ENCODE data around the gene ZNF467. TPM values are rescaled to one million over a fixed set of nuclear protein-coding genes. Genes with fewer than 3 reads are reported as not detected.

Gene ZNF467
- total RNA-seq, 1 experiment from 2014 or later, result 11.3 TPM

DNA sequence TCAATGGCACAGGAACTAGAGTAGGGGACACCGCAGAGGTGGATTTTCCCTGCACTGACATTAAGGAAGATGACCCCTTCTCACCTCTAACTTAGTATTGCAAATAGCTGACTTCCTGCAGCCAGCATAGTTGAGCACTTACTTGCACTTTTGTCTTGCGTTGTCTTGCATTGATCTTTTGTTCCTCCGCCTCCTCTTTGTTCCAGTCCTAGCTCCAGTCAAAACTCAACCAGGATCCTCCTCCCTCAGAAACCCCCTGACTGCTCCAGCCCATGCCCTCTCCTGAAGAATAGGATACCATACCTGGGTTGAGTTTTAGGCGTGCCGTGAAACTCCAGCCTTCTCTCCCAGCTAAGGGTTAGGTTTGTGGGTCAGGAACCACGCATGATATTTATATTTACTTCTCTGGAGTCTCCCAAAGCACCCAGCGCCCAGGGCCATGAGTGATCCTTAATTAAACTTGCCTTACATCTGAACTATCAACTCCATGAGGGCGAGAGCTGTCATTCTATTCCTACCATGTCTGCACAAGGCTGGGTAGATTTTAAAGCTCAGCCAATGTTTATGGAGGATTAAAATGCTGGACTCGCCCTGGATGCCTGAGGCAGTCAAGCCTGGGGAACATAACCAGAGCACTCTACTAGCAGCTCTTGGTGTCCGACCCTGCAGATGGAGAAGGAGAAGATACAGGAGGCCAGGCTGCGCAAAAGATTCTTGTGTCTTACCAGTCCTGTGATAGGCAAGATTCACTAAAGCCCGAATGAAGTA lies 14.1 kb downstream of the ZNF467 start:
- POLR2A ChIA-PET, result no interaction called here
- intact Hi-C loops (cut with micrococcal nuclease), result no loop called here
- H3K4me1 ChIP-seq (ENCODE audit: control insufficient read depth in 1 of 2, insufficient read depth in 2 of 2, low read length in 2 of 2), result no peaks in the 10 kb centered on the region
- H3K27ac ChIP-seq (ENCODE audit: low read depth, low read length), result no peak overlapping the region
- RAD21 ChIA-PET (ENCODE audit: low non-redundant PET in 1 of 2, low total read pairs in 2 of 2, uncharacterized antibody in 2 of 2, unreplicated experiment in 2 of 2), result no interaction called here
- no peak overlapping the region for H3K4me3 ChIP-seq (replicated peaks in 1 of 2; ENCODE audit: low read depth in 1 of 2, low read length in 2 of 2)
- CTCF ChIA-PET, result interaction anchor here (1.3 kb wide), 1 partner anchor 17 kb away, joined by 3 read pairs; no protein-coding TSS in a partner anchor
- DNase-seq (ENCODE audit: low read depth, low spot score), result no peak
- no peaks in the 10 kb centered on the region for H3K36me3 ChIP-seq (ENCODE audit: control insufficient read depth in 1 of 2, insufficient read depth in 2 of 2, low read length in 2 of 2)
- no TSS peak for BruUV-seq (replicated peaks)
- no peaks in the 10 kb centered on the region for H3K9me3 ChIP-seq (ENCODE audit: control insufficient read depth in 1 of 2, insufficient read depth in 1 of 2, low read depth in 1 of 2, low read length in 2 of 2)
- H3K9me2 ChIP-seq (ENCODE audit: insufficient read depth), result no peaks in the 10 kb centered on the region
- ATAC-seq, result no peak
- no peaks in the 10 kb centered on the region for H3K27me3 ChIP-seq (ENCODE audit: insufficient read depth, low read length)
- H4K20me1 ChIP-seq (ENCODE audit: insufficient read depth), result no peaks in the 10 kb centered on the region
- no peak for TF ChIP-seq ZNF274 (IDR thresholded peaks at IDR 0.05; ENCODE audit: low read depth, low read length)
- TF ChIP-seq, protein P1, sequence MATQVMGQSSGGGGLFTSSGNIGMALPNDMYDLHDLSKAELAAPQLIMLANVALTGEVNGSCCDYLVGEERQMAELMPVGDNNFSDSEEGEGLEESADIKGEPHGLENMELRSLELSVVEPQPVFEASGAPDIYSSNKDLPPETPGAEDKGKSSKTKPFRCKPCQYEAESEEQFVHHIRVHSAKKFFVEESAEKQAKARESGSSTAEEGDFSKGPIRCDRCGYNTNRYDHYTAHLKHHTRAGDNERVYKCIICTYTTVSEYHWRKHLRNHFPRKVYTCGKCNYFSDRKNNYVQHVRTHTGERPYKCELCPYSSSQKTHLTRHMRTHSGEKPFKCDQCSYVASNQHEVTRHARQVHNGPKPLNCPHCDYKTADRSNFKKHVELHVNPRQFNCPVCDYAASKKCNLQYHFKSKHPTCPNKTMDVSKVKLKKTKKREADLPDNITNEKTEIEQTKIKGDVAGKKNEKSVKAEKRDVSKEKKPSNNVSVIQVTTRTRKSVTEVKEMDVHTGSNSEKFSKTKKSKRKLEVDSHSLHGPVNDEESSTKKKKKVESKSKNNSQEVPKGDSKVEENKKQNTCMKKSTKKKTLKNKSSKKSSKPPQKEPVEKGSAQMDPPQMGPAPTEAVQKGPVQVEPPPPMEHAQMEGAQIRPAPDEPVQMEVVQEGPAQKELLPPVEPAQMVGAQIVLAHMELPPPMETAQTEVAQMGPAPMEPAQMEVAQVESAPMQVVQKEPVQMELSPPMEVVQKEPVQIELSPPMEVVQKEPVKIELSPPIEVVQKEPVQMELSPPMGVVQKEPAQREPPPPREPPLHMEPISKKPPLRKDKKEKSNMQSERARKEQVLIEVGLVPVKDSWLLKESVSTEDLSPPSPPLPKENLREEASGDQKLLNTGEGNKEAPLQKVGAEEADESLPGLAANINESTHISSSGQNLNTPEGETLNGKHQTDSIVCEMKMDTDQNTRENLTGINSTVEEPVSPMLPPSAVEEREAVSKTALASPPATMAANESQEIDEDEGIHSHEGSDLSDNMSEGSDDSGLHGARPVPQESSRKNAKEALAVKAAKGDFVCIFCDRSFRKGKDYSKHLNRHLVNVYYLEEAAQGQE (IDR thresholded peaks at IDR 0.05; ENCODE audit: low read depth), result no peak
- no peak for TF ChIP-seq FOSL1 (IDR thresholded peaks at IDR 0.05; ENCODE audit: low read depth)
- no peak for TF ChIP-seq ZFX (IDR thresholded peaks at IDR 0.05)
- TF ChIP-seq EGR1 (IDR thresholded peaks at IDR 0.05; ENCODE audit: low read depth), result no peak
- TF ChIP-seq, protein P2, sequence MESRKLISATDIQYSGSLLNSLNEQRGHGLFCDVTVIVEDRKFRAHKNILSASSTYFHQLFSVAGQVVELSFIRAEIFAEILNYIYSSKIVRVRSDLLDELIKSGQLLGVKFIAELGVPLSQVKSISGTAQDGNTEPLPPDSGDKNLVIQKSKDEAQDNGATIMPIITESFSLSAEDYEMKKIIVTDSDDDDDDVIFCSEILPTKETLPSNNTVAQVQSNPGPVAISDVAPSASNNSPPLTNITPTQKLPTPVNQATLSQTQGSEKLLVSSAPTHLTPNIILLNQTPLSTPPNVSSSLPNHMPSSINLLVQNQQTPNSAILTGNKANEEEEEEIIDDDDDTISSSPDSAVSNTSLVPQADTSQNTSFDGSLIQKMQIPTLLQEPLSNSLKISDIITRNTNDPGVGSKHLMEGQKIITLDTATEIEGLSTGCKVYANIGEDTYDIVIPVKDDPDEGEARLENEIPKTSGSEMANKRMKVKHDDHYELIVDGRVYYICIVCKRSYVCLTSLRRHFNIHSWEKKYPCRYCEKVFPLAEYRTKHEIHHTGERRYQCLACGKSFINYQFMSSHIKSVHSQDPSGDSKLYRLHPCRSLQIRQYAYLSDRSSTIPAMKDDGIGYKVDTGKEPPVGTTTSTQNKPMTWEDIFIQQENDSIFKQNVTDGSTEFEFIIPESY (IDR thresholded peaks at IDR 0.05; ENCODE audit: extremely low read depth, insufficient replicate concordance, low read length), result no peak
- TF ChIP-seq, protein P3, sequence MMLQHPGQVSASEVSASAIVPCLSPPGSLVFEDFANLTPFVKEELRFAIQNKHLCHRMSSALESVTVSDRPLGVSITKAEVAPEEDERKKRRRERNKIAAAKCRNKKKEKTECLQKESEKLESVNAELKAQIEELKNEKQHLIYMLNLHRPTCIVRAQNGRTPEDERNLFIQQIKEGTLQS (IDR thresholded peaks at IDR 0.05), result no peak
- TF ChIP-seq SP1 (IDR thresholded peaks at IDR 0.05; ENCODE audit: low read depth), result no peak
- no peak for TF ChIP-seq CEBPB (IDR thresholded peaks at IDR 0.05; ENCODE audit: low read depth)
- no peak overlapping the region for H3K9ac ChIP-seq (ENCODE audit: low read length)
- no peak overlapping the region for H2AFZ ChIP-seq (ENCODE audit: low read depth, low read length, poor library complexity, severe bottlenecking)
- no peaks in the 10 kb centered on the region for H3K79me2 ChIP-seq (ENCODE audit: insufficient read depth, low read length)
- H3K4me2 ChIP-seq (ENCODE audit: low read length), result no peak overlapping the region

All from HCT116 (cell line).